ENCODE measurements around the gene PRICKLE2.

PRICKLE2 gene

DNA sequence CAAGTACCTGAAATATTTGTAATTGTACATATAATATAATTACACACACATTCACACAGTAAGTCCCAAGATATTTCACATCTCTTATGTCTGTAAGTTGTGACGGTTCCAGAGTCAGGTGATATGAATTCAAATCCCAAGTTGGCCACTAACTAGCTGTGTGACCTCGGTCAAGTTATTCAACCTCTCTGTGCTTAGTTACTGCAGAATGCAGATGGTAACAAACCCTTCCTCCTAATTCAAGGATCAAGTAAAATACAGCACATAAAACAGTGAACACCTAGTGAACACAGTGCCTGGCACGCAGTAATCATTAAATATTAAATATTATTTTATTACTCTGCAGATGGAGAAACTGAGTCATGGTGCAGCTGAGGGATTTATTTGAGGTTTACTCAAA, 6.9 kb downstream of the PRICKLE2 start:
- TF ChIP-seq, protein P1, sequence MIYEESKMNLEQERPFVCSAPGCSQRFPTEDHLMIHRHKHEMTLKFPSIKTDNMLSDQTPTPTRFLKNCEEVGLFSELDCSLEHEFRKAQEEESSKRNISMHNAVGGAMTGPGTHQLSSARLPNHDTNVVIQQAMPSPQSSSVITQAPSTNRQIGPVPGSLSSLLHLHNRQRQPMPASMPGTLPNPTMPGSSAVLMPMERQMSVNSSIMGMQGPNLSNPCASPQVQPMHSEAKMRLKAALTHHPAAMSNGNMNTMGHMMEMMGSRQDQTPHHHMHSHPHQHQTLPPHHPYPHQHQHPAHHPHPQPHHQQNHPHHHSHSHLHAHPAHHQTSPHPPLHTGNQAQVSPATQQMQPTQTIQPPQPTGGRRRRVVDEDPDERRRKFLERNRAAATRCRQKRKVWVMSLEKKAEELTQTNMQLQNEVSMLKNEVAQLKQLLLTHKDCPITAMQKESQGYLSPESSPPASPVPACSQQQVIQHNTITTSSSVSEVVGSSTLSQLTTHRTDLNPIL (CRISPR knock-in tag; IDR thresholded peaks at IDR 0.05; ENCODE audit: low read depth) = no peak
- TF ChIP-seq PPARA (CRISPR knock-in tag; IDR thresholded peaks at IDR 0.05; ENCODE audit: borderline replicate concordance) = no peak
- no peak for TF ChIP-seq ZC3H10 (CRISPR knock-in tag; IDR thresholded peaks at IDR 0.05)
- TF ChIP-seq ZNF8 (CRISPR knock-in tag; IDR thresholded peaks at IDR 0.05) = no peak
- no peak for TF ChIP-seq TCF4 (CRISPR knock-in tag; IDR thresholded peaks at IDR 0.05; ENCODE audit: borderline replicate concordance)
- no peak for TF ChIP-seq ESRRG (CRISPR knock-in tag; IDR thresholded peaks at IDR 0.05)
- no peak for TF ChIP-seq ZNF70 (CRISPR knock-in tag; IDR thresholded peaks at IDR 0.05)
- no peak for TF ChIP-seq ZFP3 (CRISPR knock-in tag; IDR thresholded peaks at IDR 0.05)
- TF ChIP-seq, protein P2, sequence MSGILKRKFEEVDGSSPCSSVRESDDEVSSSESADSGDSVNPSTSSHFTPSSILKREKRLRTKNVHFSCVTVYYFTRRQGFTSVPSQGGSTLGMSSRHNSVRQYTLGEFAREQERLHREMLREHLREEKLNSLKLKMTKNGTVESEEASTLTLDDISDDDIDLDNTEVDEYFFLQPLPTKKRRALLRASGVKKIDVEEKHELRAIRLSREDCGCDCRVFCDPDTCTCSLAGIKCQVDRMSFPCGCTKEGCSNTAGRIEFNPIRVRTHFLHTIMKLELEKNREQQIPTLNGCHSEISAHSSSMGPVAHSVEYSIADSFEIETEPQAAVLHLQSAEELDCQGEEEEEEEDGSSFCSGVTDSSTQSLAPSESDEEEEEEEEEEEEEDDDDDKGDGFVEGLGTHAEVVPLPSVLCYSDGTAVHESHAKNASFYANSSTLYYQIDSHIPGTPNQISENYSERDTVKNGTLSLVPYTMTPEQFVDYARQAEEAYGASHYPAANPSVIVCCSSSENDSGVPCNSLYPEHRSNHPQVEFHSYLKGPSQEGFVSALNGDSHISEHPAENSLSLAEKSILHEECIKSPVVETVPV (CRISPR knock-in tag; IDR thresholded peaks at IDR 0.05) = no peak
- no peak for TF ChIP-seq ISL1 (CRISPR knock-in tag; IDR thresholded peaks at IDR 0.05)
- TF ChIP-seq ARNTL (CRISPR knock-in tag; IDR thresholded peaks at IDR 0.05; ENCODE audit: borderline replicate concordance, low read depth) = no peak
- no peak for TF ChIP-seq OSR1 (CRISPR knock-in tag; IDR thresholded peaks at IDR 0.05)
- TF ChIP-seq RARB (CRISPR knock-in tag; IDR thresholded peaks at IDR 0.05) = no peak
- TF ChIP-seq ZNF565 (CRISPR knock-in tag; conservative IDR thresholded peaks at IDR 0.05; ENCODE audit: low read depth) = no peak
- TF ChIP-seq, protein P3, sequence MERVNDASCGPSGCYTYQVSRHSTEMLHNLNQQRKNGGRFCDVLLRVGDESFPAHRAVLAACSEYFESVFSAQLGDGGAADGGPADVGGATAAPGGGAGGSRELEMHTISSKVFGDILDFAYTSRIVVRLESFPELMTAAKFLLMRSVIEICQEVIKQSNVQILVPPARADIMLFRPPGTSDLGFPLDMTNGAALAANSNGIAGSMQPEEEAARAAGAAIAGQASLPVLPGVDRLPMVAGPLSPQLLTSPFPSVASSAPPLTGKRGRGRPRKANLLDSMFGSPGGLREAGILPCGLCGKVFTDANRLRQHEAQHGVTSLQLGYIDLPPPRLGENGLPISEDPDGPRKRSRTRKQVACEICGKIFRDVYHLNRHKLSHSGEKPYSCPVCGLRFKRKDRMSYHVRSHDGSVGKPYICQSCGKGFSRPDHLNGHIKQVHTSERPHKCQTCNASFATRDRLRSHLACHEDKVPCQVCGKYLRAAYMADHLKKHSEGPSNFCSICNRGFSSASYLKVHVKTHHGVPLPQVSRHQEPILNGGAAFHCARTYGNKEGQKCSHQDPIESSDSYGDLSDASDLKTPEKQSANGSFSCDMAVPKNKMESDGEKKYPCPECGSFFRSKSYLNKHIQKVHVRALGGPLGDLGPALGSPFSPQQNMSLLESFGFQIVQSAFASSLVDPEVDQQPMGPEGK (CRISPR knock-in tag; IDR thresholded peaks at IDR 0.05; ENCODE audit: borderline replicate concordance) = no peak
- ATAC-seq = no peak

DNA sequence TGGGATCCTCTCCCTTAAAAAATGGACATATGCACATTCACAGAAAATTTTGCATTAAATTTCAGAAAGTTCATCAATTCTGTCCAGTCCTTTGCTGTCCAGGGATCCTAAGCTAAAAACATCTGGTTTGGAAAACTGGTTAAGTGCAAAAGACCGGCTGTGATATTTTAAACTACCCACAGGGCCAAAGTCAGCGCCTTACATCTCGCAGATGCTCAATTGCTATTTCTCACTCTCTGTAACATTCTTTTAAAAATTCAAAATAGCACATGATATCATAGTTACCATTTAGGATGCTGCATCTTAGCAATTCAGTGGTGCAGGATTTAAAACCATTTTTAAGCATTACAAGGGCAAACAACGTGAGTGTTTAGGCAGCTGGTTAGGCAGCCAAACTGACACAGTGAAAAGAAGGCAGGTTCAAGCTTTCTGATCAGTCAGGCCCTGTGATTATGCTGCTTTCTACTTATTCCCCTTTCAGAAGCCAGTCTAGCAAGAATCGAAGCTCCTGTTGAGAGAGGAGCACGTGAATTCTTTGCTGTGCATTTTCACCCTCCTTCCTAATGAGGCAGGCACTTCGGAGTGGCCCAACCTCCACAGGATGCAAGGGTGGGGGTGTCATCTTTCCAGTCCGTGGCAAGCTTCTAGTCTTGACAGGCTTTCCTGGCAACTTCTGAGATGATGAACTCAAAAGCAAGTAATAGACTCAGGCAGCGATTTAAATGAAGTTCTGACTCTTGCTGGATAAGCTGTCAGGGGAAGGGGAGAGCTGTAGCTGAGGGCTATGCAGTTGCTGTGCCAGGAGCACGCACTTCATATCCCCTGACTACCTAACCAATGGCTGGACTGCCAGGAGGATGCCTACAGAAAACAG, 8.8 kb downstream of the PRICKLE2 start:
- no peak for TF ChIP-seq CSDC2 (CRISPR knock-in tag; IDR thresholded peaks at IDR 0.05)
- no peak for TF ChIP-seq ZNF565 (CRISPR knock-in tag; conservative IDR thresholded peaks at IDR 0.05; ENCODE audit: low read depth)
- no peak for TF ChIP-seq ZNF8 (CRISPR knock-in tag; IDR thresholded peaks at IDR 0.05)
- no peak for TF ChIP-seq BACH2 (CRISPR knock-in tag; IDR thresholded peaks at IDR 0.05; ENCODE audit: borderline replicate concordance)
- TF ChIP-seq TCF4 (CRISPR knock-in tag; IDR thresholded peaks at IDR 0.05; ENCODE audit: borderline replicate concordance) = no peak
- ATAC-seq = peak; percentile 18

DNA sequence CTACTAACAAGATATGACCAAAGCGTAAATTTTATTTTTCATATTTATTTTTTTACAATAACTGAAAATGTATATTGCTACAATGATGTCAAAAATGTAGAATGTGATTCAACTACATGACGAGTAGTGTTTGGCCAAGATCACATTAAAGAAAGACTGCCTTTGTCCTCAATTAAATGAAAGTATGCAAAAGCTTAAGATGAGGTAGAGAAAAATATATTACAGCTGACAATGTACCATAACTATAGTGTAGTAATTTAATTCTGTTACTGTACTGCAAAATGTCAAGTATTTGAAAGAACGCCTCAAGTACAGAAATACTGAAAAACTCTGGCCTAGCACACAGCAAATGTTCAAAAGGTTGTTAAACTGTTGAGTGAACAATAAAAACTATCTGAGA, 9.7 kb downstream of the PRICKLE2 start:
- TF ChIP-seq, protein P2 (CRISPR knock-in tag; IDR thresholded peaks at IDR 0.05) = no peak
- no peak for TF ChIP-seq CSDC2 (CRISPR knock-in tag; IDR thresholded peaks at IDR 0.05)
- TF ChIP-seq RARB (CRISPR knock-in tag; IDR thresholded peaks at IDR 0.05) = no peak
- no peak for TF ChIP-seq GLIS3 (CRISPR knock-in tag; IDR thresholded peaks at IDR 0.05)
- TF ChIP-seq ZFP30 (CRISPR knock-in tag; IDR thresholded peaks at IDR 0.05) = no peak
- no peak for TF ChIP-seq SNAI2 (CRISPR knock-in tag; IDR thresholded peaks at IDR 0.05)
- TF ChIP-seq ZNF8 (CRISPR knock-in tag; IDR thresholded peaks at IDR 0.05) = no peak
- TF ChIP-seq ZFP3 (CRISPR knock-in tag; IDR thresholded peaks at IDR 0.05) = no peak
- TF ChIP-seq PPARA (CRISPR knock-in tag; IDR thresholded peaks at IDR 0.05; ENCODE audit: borderline replicate concordance) = no peak
- TF ChIP-seq ARNTL (CRISPR knock-in tag; IDR thresholded peaks at IDR 0.05; ENCODE audit: borderline replicate concordance, low read depth) = no peak
- no peak for TF ChIP-seq OSR1 (CRISPR knock-in tag; IDR thresholded peaks at IDR 0.05)
- TF ChIP-seq, protein P3 (CRISPR knock-in tag; IDR thresholded peaks at IDR 0.05; ENCODE audit: borderline replicate concordance) = 0 out of 2 replicates have a peak, but pooled peaks have one; percentile 63
- TF ChIP-seq TOX (CRISPR knock-in tag; IDR thresholded peaks at IDR 0.05; ENCODE audit: borderline replicate concordance) = peak; percentile 28; the same call in 1 of the 2 replicates
- TF ChIP-seq ISL1 (CRISPR knock-in tag; IDR thresholded peaks at IDR 0.05) = peak; percentile 83
- TF ChIP-seq, protein P1 (CRISPR knock-in tag; IDR thresholded peaks at IDR 0.05; ENCODE audit: low read depth) = no peak
- TF ChIP-seq, protein P4, sequence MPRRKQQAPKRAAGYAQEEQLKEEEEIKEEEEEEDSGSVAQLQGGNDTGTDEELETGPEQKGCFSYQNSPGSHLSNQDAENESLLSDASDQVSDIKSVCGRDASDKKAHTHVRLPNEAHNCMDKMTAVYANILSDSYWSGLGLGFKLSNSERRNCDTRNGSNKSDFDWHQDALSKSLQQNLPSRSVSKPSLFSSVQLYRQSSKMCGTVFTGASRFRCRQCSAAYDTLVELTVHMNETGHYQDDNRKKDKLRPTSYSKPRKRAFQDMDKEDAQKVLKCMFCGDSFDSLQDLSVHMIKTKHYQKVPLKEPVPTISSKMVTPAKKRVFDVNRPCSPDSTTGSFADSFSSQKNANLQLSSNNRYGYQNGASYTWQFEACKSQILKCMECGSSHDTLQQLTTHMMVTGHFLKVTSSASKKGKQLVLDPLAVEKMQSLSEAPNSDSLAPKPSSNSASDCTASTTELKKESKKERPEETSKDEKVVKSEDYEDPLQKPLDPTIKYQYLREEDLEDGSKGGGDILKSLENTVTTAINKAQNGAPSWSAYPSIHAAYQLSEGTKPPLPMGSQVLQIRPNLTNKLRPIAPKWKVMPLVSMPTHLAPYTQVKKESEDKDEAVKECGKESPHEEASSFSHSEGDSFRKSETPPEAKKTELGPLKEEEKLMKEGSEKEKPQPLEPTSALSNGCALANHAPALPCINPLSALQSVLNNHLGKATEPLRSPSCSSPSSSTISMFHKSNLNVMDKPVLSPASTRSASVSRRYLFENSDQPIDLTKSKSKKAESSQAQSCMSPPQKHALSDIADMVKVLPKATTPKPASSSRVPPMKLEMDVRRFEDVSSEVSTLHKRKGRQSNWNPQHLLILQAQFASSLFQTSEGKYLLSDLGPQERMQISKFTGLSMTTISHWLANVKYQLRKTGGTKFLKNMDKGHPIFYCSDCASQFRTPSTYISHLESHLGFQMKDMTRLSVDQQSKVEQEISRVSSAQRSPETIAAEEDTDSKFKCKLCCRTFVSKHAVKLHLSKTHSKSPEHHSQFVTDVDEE (CRISPR knock-in tag; IDR thresholded peaks at IDR 0.05) = no peak
- TF ChIP-seq BACH2 (CRISPR knock-in tag; IDR thresholded peaks at IDR 0.05; ENCODE audit: borderline replicate concordance) = no peak
- peak; percentile 21 for ATAC-seq

All from SK-N-SH treated with all-trans-retinoic acid at 6 μM for 48 hours (cell line).